ACC112 (cell line): ENCODE data around the gene ELL.

ENCODE experiments used
- H2AFZ ChIP-seq: fragments of 200-600 bp; sonication (generic); one replicate; pipeline ENCODE4 v1.6.0; 2017; ENCODE audit warnings: antibody characterized with exemption, low read length; ENCODE audit not compliant: unreplicated experiment
- H3K27ac ChIP-seq: fragments of 200-600 bp; sonication (generic); 2 replicates; pipeline ENCODE4 v1.5.1; 2014; ENCODE audit warnings: low read depth, mild to moderate bottlenecking, antibody characterized with exemption, low read length, moderate library complexity
- H3K27me3 ChIP-seq: fragments of 200-600 bp; sonication (generic); 2 replicates; pipeline ENCODE4 v1.6.1; 2014; ENCODE audit warnings: mild to moderate bottlenecking, antibody characterized with exemption, low read length, moderate library complexity, mixed read lengths; ENCODE audit not compliant: insufficient read depth
- H3K36me3 ChIP-seq: fragments of 200-600 bp; sonication (generic); 2 replicates; pipeline ENCODE4 v1.6.1; 2016; ENCODE audit warnings: mild to moderate bottlenecking, antibody characterized with exemption, low read length, moderate library complexity, mixed read lengths; ENCODE audit not compliant: insufficient read depth
- H3K4me1 ChIP-seq: fragments of 200-600 bp; sonication (generic); one replicate; pipeline ENCODE4 v1.6.1; 2016; ENCODE audit warnings: low read length, mixed read lengths; ENCODE audit not compliant: insufficient read depth, unreplicated experiment, control insufficient read depth
- H3K4me3 ChIP-seq: fragments of 200-600 bp; sonication (generic); 2 replicates; pipeline ENCODE4 v1.5.1; 2014; ENCODE audit warnings: mild to moderate bottlenecking, low read depth, low read length
- H3K79me2 ChIP-seq: fragments of 200-600 bp; sonication (generic); one replicate; pipeline ENCODE4 v1.6.0; 2016; ENCODE audit warnings: low read length; ENCODE audit not compliant: control insufficient read depth, unreplicated experiment, insufficient read depth

ELL gene

DNA sequence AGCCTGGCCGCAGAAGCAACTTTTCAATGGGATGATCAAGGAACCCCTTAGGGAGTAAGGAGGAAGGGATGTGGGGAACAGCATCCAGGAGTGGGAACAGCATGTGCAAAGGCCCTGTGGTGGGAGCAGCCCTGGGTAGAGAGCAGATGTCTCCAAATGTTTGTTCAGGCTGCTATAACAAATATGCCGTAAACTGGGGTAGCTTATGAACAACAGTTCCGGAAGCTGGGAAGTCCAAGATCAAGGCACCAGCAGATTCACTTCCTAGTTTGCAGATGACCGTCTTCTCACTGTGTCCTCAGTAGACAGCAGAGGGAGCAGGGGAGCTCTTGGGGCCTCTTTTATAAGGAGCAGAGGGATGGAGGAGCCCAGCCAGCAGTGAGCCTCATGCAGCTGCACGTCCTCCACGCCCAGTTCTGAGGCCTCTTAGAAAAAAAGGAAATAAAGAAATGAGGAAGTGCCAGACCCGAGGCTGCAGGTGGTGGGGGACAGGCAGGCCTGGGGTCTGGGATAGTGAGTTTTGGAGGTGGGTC is 120.2 kb downstream of the ELL start:
- Histone ChIP-seq H3K4me3 (no peak overlapping the region), H3K4me1 (no peaks in the 10 kb centered on the region), H3K36me3 (no peaks in the 10 kb centered on the region), H3K79me2 (no peaks in the 10 kb centered on the region), H3K27me3 (no peaks in the 10 kb centered on the region), H2AFZ (no peak overlapping the region), H3K27ac (no peak overlapping the region)

DNA sequence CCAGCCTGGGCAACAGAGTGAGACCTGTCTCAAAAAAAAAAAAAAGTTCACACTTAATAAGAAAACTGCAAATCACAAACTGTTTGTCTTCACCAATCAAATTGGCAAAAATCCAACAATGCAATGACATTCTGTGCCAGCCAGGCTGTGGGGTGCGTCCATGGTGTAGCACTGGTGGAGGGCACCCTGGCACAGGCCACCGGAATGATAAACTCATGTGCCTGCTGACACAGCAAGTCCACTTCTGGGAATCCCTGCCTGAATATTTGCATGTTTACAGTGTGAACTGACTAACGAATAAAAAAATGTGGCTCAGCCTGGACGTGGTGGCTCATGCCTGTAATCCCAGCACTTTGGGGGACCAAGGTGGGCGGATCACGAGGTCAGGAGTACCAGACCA is 122.9 kb downstream of the ELL start:
- Histone ChIP-seq H3K27me3 (no peaks in the 10 kb centered on the region), H2AFZ (no peak overlapping the region), H3K79me2 (no peaks in the 10 kb centered on the region), H3K27ac (no peak overlapping the region), H3K4me3 (no peak overlapping the region), H3K4me1 (no peaks in the 10 kb centered on the region), H3K36me3 (no peaks in the 10 kb centered on the region)

DNA sequence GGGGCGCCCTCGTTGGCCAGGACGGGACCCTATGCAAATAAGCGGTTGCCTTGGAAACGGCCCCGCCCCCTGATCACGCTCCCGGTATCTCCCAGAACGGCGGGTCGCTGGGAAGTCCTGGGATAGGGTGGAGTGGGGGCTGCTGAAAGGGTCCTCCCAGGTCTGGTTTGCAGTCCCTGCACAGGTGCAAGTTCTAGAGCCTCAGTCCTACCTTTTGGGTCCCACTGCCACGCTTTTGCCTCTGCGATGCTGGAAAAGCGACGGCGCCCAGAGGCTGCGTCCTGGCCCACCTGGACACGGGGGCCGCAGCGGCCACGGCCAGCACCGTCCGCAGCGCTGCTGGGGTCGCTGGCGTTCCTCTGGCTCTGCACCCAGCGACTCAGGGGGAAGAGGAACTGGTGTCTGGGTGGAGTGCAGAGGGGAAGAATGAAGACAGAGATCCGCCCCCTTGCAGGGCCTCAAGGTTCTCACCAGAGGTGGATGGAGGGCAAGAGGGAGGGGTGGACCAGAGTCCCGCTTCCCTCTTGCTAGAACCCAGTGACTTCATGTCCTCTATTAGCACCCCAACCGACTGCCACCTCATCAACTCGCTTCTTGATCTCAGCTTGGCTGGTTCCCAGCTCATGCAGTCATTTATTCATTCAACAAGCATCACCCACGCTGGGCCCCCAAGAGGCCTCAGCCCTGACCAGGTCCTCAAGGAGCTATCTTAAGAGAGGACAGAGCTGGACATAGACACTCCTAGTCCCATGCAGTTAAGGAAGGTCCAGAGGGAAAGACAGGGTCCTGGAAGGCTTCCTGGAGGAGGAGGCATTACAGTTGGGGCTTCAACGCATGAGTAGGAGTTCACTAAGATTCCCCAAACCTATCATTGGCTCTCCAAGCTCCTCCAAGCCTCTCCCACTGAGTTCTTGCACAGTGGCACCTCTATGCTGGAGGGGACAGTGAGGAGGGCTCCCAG is 124.3 kb downstream of the ELL start, which contains the start of gene LRRC25:
LRRC25 (minus strand) TSS at position 381 of the 961 bp plus-strand sequence. CDS start 659 bp downstream, outside the sequence.
- no peaks in the 10 kb centered on the region for H3K4me1 ChIP-seq
- no peaks in the 10 kb centered on the region for H3K79me2 ChIP-seq
- no peaks in the 10 kb centered on the region for H3K36me3 ChIP-seq
- H3K27me3 ChIP-seq: no peaks in the 10 kb centered on the region
- no peak within 1 kb of the TSS for H2AFZ ChIP-seq
- H3K4me3 ChIP-seq: no peak within 1 kb of the TSS
- H3K27ac ChIP-seq: no peak within 1 kb of the TSS

DNA sequence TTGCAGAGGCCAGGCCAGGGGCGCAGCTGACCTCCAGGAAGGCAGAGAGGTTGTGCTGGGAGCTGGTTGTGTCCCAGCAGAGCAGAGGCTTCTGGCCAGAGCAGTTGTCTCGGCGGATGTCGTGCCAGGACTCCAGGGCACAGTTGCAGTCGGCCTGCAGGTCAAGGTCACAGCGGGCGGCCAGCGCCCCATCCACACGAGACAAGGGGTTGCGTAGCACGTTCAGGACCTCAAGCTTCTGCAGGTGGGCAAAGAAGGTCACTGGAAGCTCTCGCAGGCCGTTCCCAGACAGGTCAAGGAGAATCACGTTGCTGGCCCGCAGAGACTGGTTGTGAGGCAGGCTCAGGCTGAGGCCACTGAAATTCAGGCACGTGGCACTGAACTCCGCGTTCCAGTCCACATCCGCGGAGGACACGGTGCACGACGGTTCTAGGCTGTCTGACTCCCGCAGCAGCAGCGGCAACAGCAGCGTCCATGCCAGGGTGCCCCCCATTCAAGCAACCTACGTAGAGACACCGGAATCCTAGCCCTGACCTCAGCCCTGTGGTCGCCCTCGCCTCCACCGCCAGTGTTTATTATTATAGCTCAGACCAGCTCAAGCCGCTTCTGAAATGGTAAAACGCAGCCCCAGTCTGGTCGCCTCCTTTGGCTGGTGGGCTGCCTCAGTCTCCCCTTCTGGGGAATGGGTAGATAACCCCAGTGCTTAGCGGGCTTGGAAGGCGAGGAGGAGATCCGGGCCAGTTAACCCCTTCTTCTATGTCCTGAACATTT is 125.2 kb downstream of the ELL start:
- no peak overlapping the region for H3K27ac ChIP-seq

DNA sequence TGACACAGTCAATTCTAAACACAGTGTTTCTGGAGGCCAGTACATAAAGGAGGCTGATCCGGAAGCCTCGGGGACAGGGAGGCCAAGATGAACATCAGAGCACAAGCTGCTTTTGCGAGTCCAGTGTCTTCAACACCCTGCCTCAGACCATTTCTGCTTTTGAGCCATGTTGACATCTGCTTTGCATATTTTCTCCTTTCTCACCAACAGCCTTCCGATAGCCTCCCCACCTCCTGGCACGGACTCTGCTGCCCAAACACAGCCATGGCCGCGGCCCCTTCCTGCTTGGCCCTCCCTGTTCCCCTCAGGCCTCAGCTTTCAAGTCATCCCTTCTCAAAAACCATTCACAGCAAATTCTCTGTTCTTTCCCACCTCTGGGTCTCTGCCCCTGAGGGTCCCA is 128.0 kb downstream of the ELL start:
- Histone ChIP-seq H2AFZ (no peak overlapping the region), H3K27me3 (no peaks in the 10 kb centered on the region), H3K4me1 (no peaks in the 10 kb centered on the region), H3K27ac (no peak overlapping the region), H3K79me2 (no peaks in the 10 kb centered on the region), H3K36me3 (no peaks in the 10 kb centered on the region), H3K4me3 (no peak overlapping the region)

More for the DNA sequence above, 125.2 kb downstream of the ELL start:
- Histone ChIP-seq H3K36me3 (no peaks in the 10 kb centered on the region), H3K79me2 (no peaks in the 10 kb centered on the region), H3K4me3 (no peak overlapping the region), H3K27me3 (no peaks in the 10 kb centered on the region), H3K4me1 (no peaks in the 10 kb centered on the region), H2AFZ (no peak overlapping the region)

DNA sequence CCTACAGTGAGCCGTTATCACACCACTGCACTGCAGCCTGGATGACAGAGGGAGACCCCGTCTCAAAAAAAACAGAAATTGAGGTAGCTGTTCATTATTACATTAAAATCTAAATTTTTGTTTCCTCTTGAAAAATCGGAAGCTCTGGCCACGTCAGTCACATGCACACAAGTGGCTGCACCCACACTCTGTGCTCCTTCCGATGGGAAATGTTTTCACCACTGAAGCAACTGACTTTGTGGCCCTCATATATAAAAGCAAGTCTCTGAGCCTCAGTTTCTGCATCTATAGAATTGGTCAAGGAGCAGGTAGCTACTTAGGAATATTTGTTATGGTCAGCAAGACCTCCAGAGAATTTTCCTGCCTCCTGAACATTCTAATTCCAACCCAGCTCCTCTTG is 128.9 kb downstream of the ELL start:
- no peaks in the 10 kb centered on the region for H3K27me3 ChIP-seq
- H3K36me3 ChIP-seq: no peaks in the 10 kb centered on the region
- no peaks in the 10 kb centered on the region for H3K4me1 ChIP-seq
- no peak overlapping the region for H3K27ac ChIP-seq
- no peak overlapping the region for H3K4me3 ChIP-seq
- H3K79me2 ChIP-seq: no peaks in the 10 kb centered on the region
- no peak overlapping the region for H2AFZ ChIP-seq
